ENCODE measurements around the gene ABCA7. TPM values are rescaled to one million over a fixed set of nuclear protein-coding genes. Genes with fewer than 3 reads are reported as not detected.
A peak's percentile ranks its signal among the peaks of the same experiment; 100 is the strongest.

ABCA7 gene
- total and polyA plus RNA-seq, 2 of the 8 experiments (the other 6 are each of a cell fraction or from before 2014, with no cell fraction given): 10.4 to 25.6 TPM

DNA sequence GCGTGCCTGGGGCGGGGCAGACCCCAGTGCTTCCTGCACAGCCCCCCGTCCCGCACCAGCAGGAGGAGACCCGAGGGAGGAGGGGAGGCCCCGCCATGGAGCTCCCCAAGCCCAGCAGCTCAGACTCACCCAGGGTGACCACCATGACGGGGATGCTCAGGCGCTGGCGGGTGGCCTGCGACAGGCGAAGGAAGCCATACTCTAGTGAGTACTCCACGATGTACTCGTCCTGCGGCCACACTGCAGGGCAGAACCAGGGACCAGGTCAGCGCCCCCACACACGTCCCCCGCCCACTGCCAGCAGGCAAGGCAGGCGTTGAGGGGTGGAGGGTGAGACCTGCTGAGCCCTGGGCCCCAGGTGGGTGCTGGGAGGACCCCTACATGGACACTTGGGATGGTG lies 27.6 kb upstream of the ABCA7 start:
- Histone ChIP-seq H3K79me1 (ENCODE audit: low read depth, low read length) (peaks cover 8% of the 10 kb centered on the region; the same call in 1 of the 2 replicates), H2BK5ac (ENCODE audit: low read depth, low read length) (no peak overlapping the region), H2BK12ac (ENCODE audit: low read depth, low read length) (no peak overlapping the region), H3K27ac (ENCODE audit: low read depth, low read length) (no peak overlapping the region; the same call in 1 of the 2 replicates), H3K56ac (replicated peaks; ENCODE audit: insufficient read length, low read depth, low read length) (no peak overlapping the region), H3K27me3 (replicated peaks in 1 of 4; ENCODE audit: control insufficient read depth in 3 of 4, extremely low read depth in 1 of 4, insufficient read depth in 3 of 4, low read length in 3 of 4) (no peaks in the 10 kb centered on the region), H2BK20ac (ENCODE audit: low read length) (no peak overlapping the region), H3K23me2 (ENCODE audit: low read depth, low read length) (no peaks in the 10 kb centered on the region), H2BK15ac (ENCODE audit: low read length) (no peak overlapping the region), H3K36me3 (ENCODE audit: control insufficient read depth in 2 of 4, insufficient read depth in 4 of 4, low read length in 3 of 4) (peaks cover 8 to 56% (median 11%) of the 10 kb centered on the region in 4 experiments; a peak in 6 of 8 replicates), H4K91ac (replicated peaks; ENCODE audit: insufficient read length, low read length) (no peak overlapping the region), H3K4me2 (ENCODE audit: insufficient read depth in 1 of 2, low read depth in 2 of 2, low read length in 2 of 2) (no peak overlapping the region), H4K5ac (ENCODE audit: insufficient read length, low read depth, low read length) (no peak overlapping the region), H2AK5ac (ENCODE audit: low read depth, low read length) (no peak overlapping the region), H3K23ac (ENCODE audit: insufficient read length) (no peak overlapping the region), H3K9me3 (ENCODE audit: insufficient read depth in 2 of 2, low read depth in 1 of 2, low read length in 1 of 2) (no peaks in the 10 kb centered on the region), H3K79me2 (ENCODE audit: control insufficient read depth in 1 of 2, insufficient read depth in 2 of 2, low read length in 2 of 2) (peaks cover 9 to 43% of the 10 kb centered on the region in 2 experiments; a peak in 3 of 4 replicates), H3K9ac (replicated peaks in 1 of 4; ENCODE audit: extremely low read depth in 1 of 4, low read depth in 3 of 4, low read length in 3 of 4) (no peak overlapping the region), H2BK120ac (replicated peaks; ENCODE audit: low read depth, low read length) (no peak overlapping the region), H3K4ac (replicated peaks; ENCODE audit: insufficient read length, low read depth, low read length) (no peak overlapping the region), H4K8ac (ENCODE audit: extremely low read depth, insufficient read depth, low read length) (peak overlapping the region; percentile 45; the same call in 1 of the 2 replicates), H3K4me1 (replicated peaks in 1 of 4; ENCODE audit: control insufficient read depth in 3 of 4, insufficient read depth in 4 of 4, low read length in 3 of 4) (peaks cover 0 to 17% (median 13%) of the 10 kb centered on the region in 4 experiments; a peak in 5 of 7 replicates), H3K18ac (ENCODE audit: extremely low read depth, low read length) (no peak overlapping the region), H4K20me1 (replicated peaks in 1 of 2; ENCODE audit: control insufficient read depth in 1 of 2, insufficient read depth in 2 of 2, low read length in 2 of 2) (peaks cover 24 to 31% of the 10 kb centered on the region in 2 experiments), H3K4me3 (ENCODE audit: extremely low read depth in 1 of 4, insufficient read depth in 2 of 4, low read depth in 3 of 4, low read length in 4 of 4) (no peak overlapping the region), H3K14ac (ENCODE audit: insufficient read length) (no peak overlapping the region), H2AFZ (ENCODE audit: low read length) (no peak overlapping the region)
- FAIRE-seq (no peak), DNase-seq (ENCODE audit: low read depth in 1 of 2, low spot score in 2 of 2) (no peak)
- ChIA-PET CTCF (ENCODE audit: partially characterized antibody) (interaction anchor here (0.8 to 1.4 kb wide), 2 partner anchors 34 to 206 kb away, joined by 3 read pairs; no protein-coding TSS in a partner anchor), POLR2A (ENCODE audit: partially characterized antibody) (interaction anchor here (2.5 to 3.4 kb wide), 2 partner anchors 14 to 26 kb away, joined by 13 to 19 read pairs; partner anchors contain the start of genes ABCA7 and CNN2)
- WGBS, 2 experiments (ENCODE audit: extremely low coverage in 1 of 2, insufficient coverage in 1 of 2, insufficient read length in 1 of 2, insufficient replicate concordance in 2 of 2, low coverage in 1 of 2, low lambda C conversion rate in 2 of 2, missing lambda C conversion rate in 1 of 2): 92% methylated on average over 16 of the region's 18 CpGs; no CpG with 5 or more reads in 1 of the 2 experiments
- TF ChIP-seq CTBP2 (IDR thresholded peaks at IDR 0.05; ENCODE audit: borderline replicate concordance, insufficient read depth, insufficient read length, low read length) (no peak), SAP30 (IDR thresholded peaks at IDR 0.05; ENCODE audit: insufficient read depth, insufficient replicate concordance, low read length) (no peak), HDAC2 (IDR thresholded peaks at IDR 0.05; ENCODE audit: borderline replicate concordance in 1 of 2, low read depth in 2 of 2, low read length in 2 of 2) (no peak)
- TF ChIP-seq, protein P1, sequence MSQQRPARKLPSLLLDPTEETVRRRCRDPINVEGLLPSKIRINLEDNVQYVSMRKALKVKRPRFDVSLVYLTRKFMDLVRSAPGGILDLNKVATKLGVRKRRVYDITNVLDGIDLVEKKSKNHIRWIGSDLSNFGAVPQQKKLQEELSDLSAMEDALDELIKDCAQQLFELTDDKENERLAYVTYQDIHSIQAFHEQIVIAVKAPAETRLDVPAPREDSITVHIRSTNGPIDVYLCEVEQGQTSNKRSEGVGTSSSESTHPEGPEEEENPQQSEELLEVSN (IDR thresholded peaks at IDR 0.05): no peak
